SW480 (cell line): ENCODE measurements around the gene CFAP299.

Experiments used
- DNase-seq: peaks from one replicate; pipeline ENCODE4 v3.0.0-alpha.2; 2016; ENCODE audit warnings: low spot score

Gene CFAP299

GRCh38 chr4:80448056-80448455 is 112.5 kb downstream of the CFAP299 start:
- DNase-seq: no peak

- DNase-seq: no peak
Observed at GRCh38 chr4:80452055-80452454, 116.5 kb downstream of the CFAP299 start.

GRCh38 chr4:80452768-80453167 is 117.2 kb downstream of the CFAP299 start:
- DNase-seq: no peak

GRCh38 chr4:80454040-80454439 is 118.5 kb downstream of the CFAP299 start:
- DNase-seq: no peak

GRCh38 chr4:80454556-80454955 is 119.0 kb downstream of the CFAP299 start:
- DNase-seq: no peak

- DNase-seq: no peak
Observed at GRCh38 chr4:80459918-80460473, 124.5 kb downstream of the CFAP299 start.

- no peak for DNase-seq
Observed at GRCh38 chr4:80461412-80461811, 125.9 kb downstream of the CFAP299 start.

- no peak for DNase-seq
Observed at GRCh38 chr4:80462621-80463091, 127.1 kb downstream of the CFAP299 start.

GRCh38 chr4:80463509-80463908 is 128.0 kb downstream of the CFAP299 start:
- DNase-seq: no peak

GRCh38 chr4:80465238-80465637 is 129.7 kb downstream of the CFAP299 start:
- no peak for DNase-seq

GRCh38 chr4:80465736-80466135 is 130.2 kb downstream of the CFAP299 start:
- DNase-seq: no peak

- DNase-seq: no peak
Observed at GRCh38 chr4:80466618-80467017, 131.1 kb downstream of the CFAP299 start.

- DNase-seq: peak; percentile 42
Observed at GRCh38 chr4:80471756-80472155, 136.2 kb downstream of the CFAP299 start.

- DNase-seq: no peak
Observed at GRCh38 chr4:80475236-80475635, 139.7 kb downstream of the CFAP299 start.

GRCh38 chr4:80475798-80476197 is 140.3 kb downstream of the CFAP299 start:
- no peak for DNase-seq

GRCh38 chr4:80484712-80485111 is 149.2 kb downstream of the CFAP299 start:
- DNase-seq: no peak

- no peak for DNase-seq
Observed at GRCh38 chr4:80486603-80487002, 151.1 kb downstream of the CFAP299 start.

GRCh38 chr4:80489798-80490197 is 154.3 kb downstream of the CFAP299 start:
- no peak for DNase-seq

GRCh38 chr4:80492761-80493160 is 157.2 kb downstream of the CFAP299 start:
- DNase-seq: peak; percentile 14

- no peak for DNase-seq
Observed at GRCh38 chr4:80495865-80496264, 160.3 kb downstream of the CFAP299 start.

GRCh38 chr4:80498725-80499124 is 163.2 kb downstream of the CFAP299 start:
- DNase-seq: no peak

GRCh38 chr4:80500613-80501012 is 165.1 kb downstream of the CFAP299 start:
- no peak for DNase-seq

GRCh38 chr4:80507077-80507476 is 171.5 kb downstream of the CFAP299 start:
- DNase-seq: no peak

- DNase-seq: no peak
Observed at GRCh38 chr4:80507507-80507906, 172.0 kb downstream of the CFAP299 start.

- DNase-seq: no peak
Observed at GRCh38 chr4:80515496-80515895, 180.0 kb downstream of the CFAP299 start.
